ENCODE results near the gene PCAT6.

DNA sequence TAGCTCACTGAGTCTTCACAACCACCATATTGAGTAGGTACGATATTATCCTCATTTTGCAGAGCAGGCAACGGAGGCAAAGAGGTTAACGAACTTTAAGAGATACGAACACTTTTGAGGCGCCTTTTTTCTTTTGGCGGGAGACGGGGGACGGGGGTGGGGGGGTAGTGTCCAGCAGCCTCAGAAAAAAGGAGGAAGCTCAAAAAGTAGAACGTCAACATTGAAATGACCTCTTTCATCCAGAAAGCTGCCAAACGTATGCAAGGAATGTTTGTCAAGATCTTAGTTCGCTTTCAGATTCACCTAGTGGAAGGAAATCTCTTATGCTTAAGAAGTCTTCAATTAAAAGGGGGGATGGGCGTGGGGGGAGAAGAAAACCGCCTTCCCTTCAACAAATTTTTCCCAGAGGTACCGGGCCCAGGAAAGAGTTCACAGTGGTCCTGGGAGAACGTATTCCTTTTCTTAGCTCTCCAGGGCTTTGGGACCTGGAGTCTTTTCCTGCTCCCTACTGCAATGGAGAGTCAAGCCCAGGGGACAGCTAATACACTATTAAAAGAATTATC is 1.1 kb upstream of the PCAT6 start:
- TF ChIP-seq POLR2A (IDR thresholded peaks at IDR 0.05; ENCODE audit: low read depth, low read length) (no peak), POLR2AphosphoS5 (IDR thresholded peaks at IDR 0.05; ENCODE audit: low read depth, low read length) (no peak), TAF1 (IDR thresholded peaks at IDR 0.05; ENCODE audit: borderline replicate concordance, low read depth, low read length) (no peak)

All from GM12892 (cell line).